Measurements from ENCODE around the gene ADORA2B.

Gene ADORA2B

GRCh38 chr17:15996322-15996721 lies 51.4 kb downstream of the ADORA2B start:
- no peak for DNase-seq (ENCODE audit: low read depth)

- no peak for DNase-seq (ENCODE audit: low read depth)
These were observed 53.2 kb downstream of the ADORA2B start for GRCh38 chr17:15998031-15998562.

GRCh38 chr17:15999141-15999973 lies 54.4 kb downstream of the ADORA2B start, which contains the start of the genes TTC19 and ZSWIM7:
TTC19 (plus strand) TSS chr17:15999824; CDS start chr17:15999849, 25 bp downstream.
ZSWIM7 (minus strand) TSS chr17:15999704; CDS start chr17:15999594, 110 bp downstream.
- DNase-seq (ENCODE audit: low read depth) = peak; percentile 60

GRCh38 chr17:15999974-16000827 lies 55.3 kb downstream of the ADORA2B start:
- DNase-seq (ENCODE audit: low read depth) = no peak

- DNase-seq (ENCODE audit: low read depth) = no peak
These were observed 56.4 kb downstream of the ADORA2B start for GRCh38 chr17:16001226-16001897.

GRCh38 chr17:16002708-16003260 lies 57.9 kb downstream of the ADORA2B start:
- no peak for DNase-seq (ENCODE audit: low read depth)

- DNase-seq (ENCODE audit: low read depth) = no peak
These were observed 58.9 kb downstream of the ADORA2B start for GRCh38 chr17:16003841-16004240.

GRCh38 chr17:16005636-16006035 lies 60.7 kb downstream of the ADORA2B start:
- no peak for DNase-seq (ENCODE audit: low read depth)

- DNase-seq (ENCODE audit: low read depth) = no peak
These were observed 62.5 kb downstream of the ADORA2B start for GRCh38 chr17:16007439-16007838.

GRCh38 chr17:16013943-16014407 lies 69.0 kb downstream of the ADORA2B start:
- peak; percentile 60 for DNase-seq (ENCODE audit: low read depth)

- no peak for DNase-seq (ENCODE audit: low read depth)
These were observed 74.4 kb downstream of the ADORA2B start for GRCh38 chr17:16019347-16019746.

- DNase-seq (ENCODE audit: low read depth) = no peak
These were observed 79.0 kb downstream of the ADORA2B start for GRCh38 chr17:16023881-16024280.

GRCh38 chr17:16025202-16025601 lies 80.3 kb downstream of the ADORA2B start:
- no peak for DNase-seq (ENCODE audit: low read depth)
